Measurements from ENCODE around the gene SERF2. TPM values are rescaled to one million over a fixed set of nuclear protein-coding genes. Genes with fewer than 3 reads are reported as not detected.
A peak's percentile ranks its signal among the peaks of the same experiment; 100 is the strongest.

Gene SERF2
- total RNA-seq, 2 experiments from 2014 or later = 710 to 718 TPM

- intact Hi-C loops (cut with DNase I, micrococcal nuclease) = loop anchor here in 1 of 2 experiments (10.0 kb wide), 1 partner anchor 257 kb away; the partner anchor contains the start of gene MAP1A
- ChIA-PET POLR2A (no interaction called here), CTCF (interaction anchor here (0.6 to 2.0 kb wide), 3 partner anchors 15 to 330 kb away, joined by 3 to 8 read pairs (median 4); no protein-coding TSS in a partner anchor)
- DNase-seq = no peak
- Mint-ChIP-seq H3K36me3 (ENCODE audit: low read depth) (peaks cover 53% of the 10 kb centered on the region), H3K9me3 (ENCODE audit: low read depth) (no peaks in the 10 kb centered on the region), H3K4me3 (no peak overlapping the region), H3K4me1 (peaks cover 4% of the 10 kb centered on the region), H3K27me3 (no peaks in the 10 kb centered on the region), H3K27ac (peak overlapping the region; percentile 51)
- no peak for ATAC-seq
These were observed 20.3 kb upstream of the SERF2 start for GRCh38 chr15:43771816-43772215.

- H3K4me3 Mint-ChIP-seq = no peak overlapping the region
- H3K4me1 Mint-ChIP-seq = peaks cover 8% of the 10 kb centered on the region
- H3K27ac Mint-ChIP-seq = no peak overlapping the region
- DNase-seq (no peak), ATAC-seq (no peak)
- H3K9me3 Mint-ChIP-seq (ENCODE audit: low read depth) = no peaks in the 10 kb centered on the region
- H3K27me3 Mint-ChIP-seq = no peaks in the 10 kb centered on the region
- H3K36me3 Mint-ChIP-seq (ENCODE audit: low read depth) = peaks cover 51% of the 10 kb centered on the region
- ChIA-PET CTCF (interaction anchor here (0.7 to 2.0 kb wide), 3 partner anchors 8 to 26 kb away, joined by 4 to 8 read pairs (median 4); no protein-coding TSS in a partner anchor), POLR2A (no interaction called here)
- intact Hi-C loops (cut with DNase I, micrococcal nuclease) = loop anchor here in 1 of 2 experiments (10.0 kb wide), 1 partner anchor 258 kb away; the partner anchor contains the start of gene MAP1A
These were observed 19.5 kb upstream of the SERF2 start for GRCh38 chr15:43772624-43773023.

- H3K4me3 Mint-ChIP-seq = no peak overlapping the region
- DNase-seq (no peak), ATAC-seq (no peak)
- peaks cover 39% of the 10 kb centered on the region for H3K36me3 Mint-ChIP-seq (ENCODE audit: low read depth)
- no peaks in the 10 kb centered on the region for H3K27me3 Mint-ChIP-seq
- ChIA-PET POLR2A (interaction anchor here (1.2 kb wide), 2 partner anchors 28 to 54 kb away, joined by 4 to 10 read pairs; no protein-coding TSS in a partner anchor), CTCF (no interaction called here)
- peak overlapping the region; percentile 21 for H3K27ac Mint-ChIP-seq
- intact Hi-C loops (cut with DNase I, micrococcal nuclease) = loop anchor here in 1 of 2 experiments (10.0 kb wide), 1 partner anchor 259 kb away; the partner anchor contains the start of gene MAP1A
- no peaks in the 10 kb centered on the region for H3K9me3 Mint-ChIP-seq (ENCODE audit: low read depth)
- peaks cover 17% of the 10 kb centered on the region for H3K4me1 Mint-ChIP-seq
These were observed 18.1 kb upstream of the SERF2 start for GRCh38 chr15:43774062-43774461.

GRCh38 chr15:43775411-43775965 is 16.6 kb upstream of the SERF2 start:
- Mint-ChIP-seq H3K9me3 (ENCODE audit: low read depth) (no peaks in the 10 kb centered on the region), H3K4me1 (peaks cover 19% of the 10 kb centered on the region), H3K27ac (no peak overlapping the region), H3K4me3 (peak overlapping the region; percentile 78), H3K27me3 (no peaks in the 10 kb centered on the region), H3K36me3 (ENCODE audit: low read depth) (peaks cover 25% of the 10 kb centered on the region)
- DNase-seq (peak; percentile 16), ATAC-seq (no peak)
- ChIA-PET CTCF (interaction anchor here (0.6 to 1.0 kb wide), 2 partner anchors 17 to 19 kb away, joined by 3 to 4 read pairs; no protein-coding TSS in a partner anchor), POLR2A (interaction anchor here (0.7 to 1.2 kb wide), 2 partner anchors 29 to 53 kb away, joined by 5 to 10 read pairs; no protein-coding TSS in a partner anchor)
- intact Hi-C loops (cut with DNase I, micrococcal nuclease) = loop anchor here in 1 of 2 experiments (10.0 kb wide), 1 partner anchor 261 kb away; the partner anchor contains the start of gene MAP1A

- ATAC-seq (peak; percentile 14), DNase-seq (peak; percentile 58)
- Mint-ChIP-seq H3K4me3 (peak overlapping the region; percentile 78), H3K4me1 (peaks cover 19% of the 10 kb centered on the region), H3K9me3 (ENCODE audit: low read depth) (no peaks in the 10 kb centered on the region), H3K27ac (peak overlapping the region; percentile 92), H3K36me3 (ENCODE audit: low read depth) (peaks cover 19% of the 10 kb centered on the region), H3K27me3 (no peaks in the 10 kb centered on the region)
- intact Hi-C loops (cut with DNase I, micrococcal nuclease) = loop anchor here in 1 of 2 experiments (2.0 to 10.0 kb wide), 2 partner anchors 29 to 261 kb away; partner anchors contain the start of genes MAP1A and PDIA3
- POLR2A ChIA-PET = interaction anchor here (0.5 to 1.7 kb wide), 11 partner anchors 15 to 1804 kb away, joined by 3 to 8 read pairs (median 4); partner anchors contain the start of genes EHD4, HYPK, MFAP1 and SERF2
- CTCF ChIA-PET = interaction anchor here (0.8 to 1.9 kb wide), 11 partner anchors 10 to 52 kb away, joined by 3 to 11 read pairs (median 6); partner anchors contain the start of genes HYPK, MFAP1, SERF2 and SERINC4
These were observed 15.9 kb upstream of the SERF2 start for GRCh38 chr15:43776101-43776717.

GRCh38 chr15:43776718-43777266 is 15.3 kb upstream of the SERF2 start, which contains the start of gene ELL3:
ELL3 (minus strand) TSS chr15:43776966; CDS start chr15:43776901, 65 bp downstream.
- ChIA-PET CTCF (interaction anchor here (0.5 to 1.9 kb wide), 16 partner anchors 8 to 204 kb away, joined by 3 to 11 read pairs (median 4); partner anchors contain the start of genes HYPK, MFAP1, SERF2 and SERINC4), POLR2A (interaction anchor here (0.5 to 1.7 kb wide), 16 partner anchors 14 to 1804 kb away, joined by 3 to 8 read pairs (median 3); partner anchors contain the start of genes EHD4, HYPK, MFAP1 and SERF2)
- Mint-ChIP-seq H3K4me1 (peaks cover 19% of the 10 kb centered on the region), H3K27ac (peak within 1 kb of the TSS; percentile 92), H3K36me3 (ENCODE audit: low read depth) (peaks cover 15% of the 10 kb centered on the region), H3K27me3 (no peaks in the 10 kb centered on the region), H3K9me3 (ENCODE audit: low read depth) (no peaks in the 10 kb centered on the region), H3K4me3 (peak within 1 kb of the TSS; percentile 78)
- ATAC-seq (peak; percentile 68), DNase-seq (peak; percentile 89)
- intact Hi-C loops (cut with DNase I, micrococcal nuclease) = loop anchor here (1.0 to 10.0 kb wide), 9 partner anchors 16 to 591 kb away; partner anchors contain the start of genes PDIA3 (in 2 of the 2), SERF2 (in 2 of the 2), CCNDBP1 (in 1 of the 2) and MAP1A (in 1 of the 2)

- DNase-seq = peak; percentile 94
- Mint-ChIP-seq H3K4me3 (peak overlapping the region; percentile 78), H3K27ac (peak overlapping the region; percentile 92), H3K36me3 (ENCODE audit: low read depth) (peaks cover 9% of the 10 kb centered on the region), H3K27me3 (no peaks in the 10 kb centered on the region), H3K4me1 (peaks cover 19% of the 10 kb centered on the region), H3K9me3 (ENCODE audit: low read depth) (no peaks in the 10 kb centered on the region)
- intact Hi-C loops (cut with DNase I, micrococcal nuclease) = loop anchor here (1.0 to 10.0 kb wide), 9 partner anchors 15 to 592 kb away; partner anchors contain the start of genes PDIA3 (in 2 of the 2), SERF2 (in 2 of the 2), CCNDBP1 (in 1 of the 2) and MAP1A (in 1 of the 2)
- peak; percentile 84 for ATAC-seq
- ChIA-PET POLR2A (interaction anchor here (0.6 to 1.7 kb wide), 12 partner anchors 15 to 133 kb away, joined by 3 to 8 read pairs (median 4); partner anchors contain the start of genes HYPK, MFAP1, SERF2 and SERINC4), CTCF (interaction anchor here (0.5 to 1.9 kb wide), 16 partner anchors 8 to 203 kb away, joined by 3 to 11 read pairs (median 4); partner anchors contain the start of genes HYPK, MFAP1, SERF2 and SERINC4)
These were observed 14.7 kb upstream of the SERF2 start for GRCh38 chr15:43777267-43777914.

GRCh38 chr15:43779016-43779415 is 13.1 kb upstream of the SERF2 start:
- H3K4me3 Mint-ChIP-seq = no peak overlapping the region

GRCh38 chr15:43789409-43789808 is 2.7 kb upstream of the SERF2 start:
- no peak for ATAC-seq
- ChIA-PET CTCF (interaction anchor here (0.6 to 2.2 kb wide), 5 partner anchors 11 to 373 kb away, joined by 3 to 11 read pairs (median 5); partner anchors contain the start of gene ELL3), POLR2A (interaction anchor here (0.7 kb wide), 1 partner anchor 496 kb away, joined by 3 read pairs; no protein-coding TSS in a partner anchor)

More at GRCh38 chr15:43779016-43779415, 13.1 kb upstream of the SERF2 start:
- Mint-ChIP-seq H3K27me3 (no peaks in the 10 kb centered on the region), H3K9me3 (ENCODE audit: low read depth) (no peaks in the 10 kb centered on the region), H3K27ac (peak overlapping the region; percentile 8), H3K4me1 (peaks cover 19% of the 10 kb centered on the region), H3K36me3 (ENCODE audit: low read depth) (no peaks in the 10 kb centered on the region)
- DNase-seq (no peak), ATAC-seq (no peak)
- CTCF ChIA-PET = interaction anchor here (1.3 to 1.5 kb wide), 3 partner anchors 9 to 14 kb away, joined by 3 to 7 read pairs (median 5); partner anchors contain the start of gene SERF2
- intact Hi-C loops (cut with DNase I, micrococcal nuclease) = loop anchor here in 1 of 2 experiments (10.0 kb wide), 1 partner anchor 264 kb away; the partner anchor contains the start of gene MAP1A
- POLR2A ChIA-PET = no interaction called here

More at GRCh38 chr15:43789409-43789808, 2.7 kb upstream of the SERF2 start:
- Mint-ChIP-seq H3K36me3 (ENCODE audit: low read depth) (peaks cover 22% of the 10 kb centered on the region), H3K27me3 (no peaks in the 10 kb centered on the region), H3K4me3 (no peak overlapping the region), H3K27ac (no peak overlapping the region), H3K4me1 (peaks cover 19% of the 10 kb centered on the region), H3K9me3 (ENCODE audit: low read depth) (no peaks in the 10 kb centered on the region)
- intact Hi-C loops (cut with DNase I, micrococcal nuclease) = no loop called here
- DNase-seq = no peak
